Measurements from ENCODE around the gene PCSK1N.
A peak's percentile ranks its signal among the peaks of the same experiment; 100 is the strongest.
"Not testable (repeated sequence)": the region's sequence is repeated elsewhere in the genome, so short reads cannot be mapped to it uniquely, and the experiment has no call there.

The PCSK1N gene

DNA sequence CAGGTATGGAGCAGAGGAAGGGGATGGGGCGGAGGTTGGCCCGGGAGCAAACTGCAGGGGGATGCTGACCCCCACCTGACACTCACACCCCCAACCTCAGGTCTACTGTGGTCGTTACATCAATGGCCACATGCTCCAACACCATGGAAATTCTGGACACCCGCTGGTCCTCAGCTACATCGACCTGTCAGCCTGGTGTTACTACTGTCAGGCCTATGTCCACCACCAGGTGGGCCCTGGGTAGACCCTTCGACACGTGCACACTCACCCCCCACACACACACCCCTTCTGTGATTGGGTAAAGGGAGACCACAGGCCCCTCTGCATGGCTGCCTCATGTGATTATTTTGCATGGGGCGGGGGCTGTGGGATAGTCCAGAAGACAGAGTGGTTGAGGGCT, 11.3 kb downstream of the PCSK1N start:
- no peak for DNase-seq (ENCODE audit: low read depth in 1 of 2, low spot score in 1 of 2)

DNA sequence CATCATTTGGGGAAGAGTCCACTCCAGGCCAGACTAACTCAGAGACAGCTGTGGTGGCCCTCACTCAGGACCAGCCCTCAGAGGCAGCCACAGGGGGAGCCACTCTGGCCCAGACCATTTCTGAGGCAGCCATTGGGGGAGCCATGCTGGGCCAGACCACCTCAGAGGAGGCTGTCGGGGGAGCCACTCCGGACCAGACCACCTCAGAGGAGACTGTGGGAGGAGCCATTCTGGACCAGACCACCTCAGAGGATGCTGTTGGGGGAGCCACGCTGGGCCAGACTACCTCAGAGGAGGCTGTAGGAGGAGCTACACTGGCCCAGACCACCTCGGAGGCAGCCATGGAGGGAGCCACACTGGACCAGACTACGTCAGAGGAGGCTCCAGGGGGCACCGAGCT, 12.4 kb downstream of the PCSK1N start:
- DNase-seq (ENCODE audit: low read depth in 1 of 2, low spot score in 1 of 2): no peak

DNA sequence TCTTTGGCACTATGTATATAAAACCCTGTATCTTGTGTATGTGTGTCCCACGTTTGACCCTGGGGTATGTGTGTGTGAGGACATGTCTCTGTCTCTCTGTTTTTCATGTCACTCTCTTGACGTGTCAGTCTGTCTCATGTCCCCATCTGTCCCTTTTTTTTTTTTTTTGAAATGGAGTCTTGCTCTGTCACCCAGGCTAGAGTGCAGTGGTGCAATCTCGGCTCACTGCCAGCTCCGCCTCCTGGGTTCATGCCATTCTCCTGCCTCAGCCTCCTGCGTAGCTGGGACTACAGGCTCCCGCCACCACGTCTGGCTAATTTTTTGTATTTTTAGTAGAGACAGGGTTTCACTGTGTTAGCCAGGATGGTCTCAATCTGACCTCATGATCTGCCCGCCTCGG, 16.0 kb downstream of the PCSK1N start:
- DNase-seq (ENCODE audit: low read depth in 1 of 2, low spot score in 1 of 2): not testable (repeated sequence)

DNA sequence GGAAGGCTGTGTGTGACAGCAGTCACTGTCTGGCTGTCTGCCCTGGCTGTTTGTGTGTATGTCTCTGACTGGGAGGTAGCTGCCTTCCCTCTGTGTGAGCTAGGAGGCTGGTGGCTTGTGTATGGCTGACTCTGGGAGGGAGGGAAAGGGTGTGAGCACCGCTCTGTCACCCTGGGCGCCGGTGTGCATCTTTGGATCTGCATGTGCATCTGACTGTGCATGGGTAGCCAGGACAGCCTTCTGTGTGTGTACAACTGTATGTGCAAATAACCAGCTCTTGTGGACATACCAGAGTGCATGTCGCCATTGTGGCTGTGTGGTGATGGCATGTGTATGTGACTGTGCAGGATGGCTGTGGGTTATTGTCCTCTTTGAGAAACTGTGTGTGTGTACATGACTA, 16.5 kb downstream of the PCSK1N start:
- DNase-seq (ENCODE audit: low read depth in 1 of 2, low spot score in 1 of 2): no peak

DNA sequence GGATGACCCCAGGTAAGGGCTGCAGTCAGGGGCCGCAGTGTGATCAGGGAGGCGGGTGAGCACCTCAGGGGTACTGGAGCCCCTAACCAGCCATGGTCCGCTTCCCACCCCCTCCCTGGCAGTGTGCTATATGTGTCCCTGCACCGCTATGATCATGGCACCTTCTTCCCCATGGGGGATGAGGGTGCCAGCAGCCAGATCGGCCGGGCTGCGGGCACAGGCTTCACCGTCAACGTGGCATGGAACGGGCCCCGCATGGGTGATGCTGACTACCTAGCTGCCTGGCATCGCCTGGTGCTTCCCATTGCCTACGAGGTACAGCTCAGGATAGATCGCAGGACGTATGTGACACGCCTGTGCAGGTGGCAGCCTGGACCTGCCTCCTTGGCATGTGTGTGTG, 17.3 kb downstream of the PCSK1N start:
- no peak for DNase-seq (ENCODE audit: low read depth in 1 of 2, low spot score in 1 of 2)

DNA sequence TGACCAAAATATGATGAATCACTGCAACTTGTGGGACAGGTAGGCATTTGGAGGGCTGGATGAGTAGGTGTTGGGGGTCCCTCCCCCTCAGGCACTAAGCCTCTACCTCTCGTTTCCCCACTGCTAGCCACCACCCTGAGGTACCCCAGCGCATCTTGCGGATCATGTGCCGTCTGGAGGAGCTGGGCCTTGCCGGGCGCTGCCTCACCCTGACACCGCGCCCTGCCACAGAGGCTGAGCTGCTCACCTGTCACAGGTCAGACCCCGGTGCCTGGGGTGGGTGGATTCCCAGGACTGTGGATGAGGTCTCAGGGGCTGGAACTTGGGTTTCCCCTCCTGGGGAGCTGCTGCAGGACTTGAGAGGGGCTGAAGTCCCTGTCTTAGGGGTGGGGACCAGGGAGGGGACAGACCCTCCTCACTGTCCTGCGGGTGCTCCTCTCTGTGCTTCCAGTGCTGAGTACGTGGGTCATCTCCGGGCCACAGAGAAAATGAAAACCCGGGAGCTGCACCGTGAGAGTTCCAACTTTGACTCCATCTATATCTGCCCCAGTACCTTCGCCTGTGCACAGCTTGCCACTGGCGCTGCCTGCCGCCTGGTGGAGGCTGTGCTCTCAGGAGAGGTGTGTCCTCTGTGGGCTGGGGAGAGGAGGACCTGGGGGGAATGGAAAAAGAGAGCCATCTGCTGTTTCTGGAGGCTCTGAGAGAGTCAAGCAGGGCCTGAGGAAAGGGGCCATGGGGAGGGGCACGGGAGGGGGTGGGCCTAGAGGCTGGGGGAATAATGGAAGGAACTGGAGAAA, 19.2 kb downstream of the PCSK1N start:
- no peak for DNase-seq (ENCODE audit: low read depth in 1 of 2, low spot score in 1 of 2)

DNA sequence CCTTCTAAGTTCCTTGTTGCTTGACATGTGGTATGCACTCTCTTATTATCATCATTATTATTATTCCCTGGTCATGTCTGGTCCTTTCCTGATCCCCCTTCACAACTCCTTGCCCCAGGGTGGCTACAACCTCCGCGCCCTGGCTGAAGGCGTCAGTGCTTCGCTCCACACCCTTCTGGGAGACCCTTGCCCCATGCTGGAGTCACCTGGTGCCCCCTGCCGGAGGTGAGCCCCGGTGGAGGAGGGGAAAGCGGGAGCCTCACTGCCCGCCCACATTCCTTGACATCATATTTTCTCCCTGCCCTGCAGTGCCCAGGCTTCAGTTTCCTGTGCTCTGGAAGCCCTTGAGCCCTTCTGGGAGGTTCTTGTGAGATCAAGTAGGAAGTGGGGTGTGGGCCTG, 20.1 kb downstream of the PCSK1N start:
- no peak for DNase-seq (ENCODE audit: low read depth in 1 of 2, low spot score in 1 of 2)

DNA sequence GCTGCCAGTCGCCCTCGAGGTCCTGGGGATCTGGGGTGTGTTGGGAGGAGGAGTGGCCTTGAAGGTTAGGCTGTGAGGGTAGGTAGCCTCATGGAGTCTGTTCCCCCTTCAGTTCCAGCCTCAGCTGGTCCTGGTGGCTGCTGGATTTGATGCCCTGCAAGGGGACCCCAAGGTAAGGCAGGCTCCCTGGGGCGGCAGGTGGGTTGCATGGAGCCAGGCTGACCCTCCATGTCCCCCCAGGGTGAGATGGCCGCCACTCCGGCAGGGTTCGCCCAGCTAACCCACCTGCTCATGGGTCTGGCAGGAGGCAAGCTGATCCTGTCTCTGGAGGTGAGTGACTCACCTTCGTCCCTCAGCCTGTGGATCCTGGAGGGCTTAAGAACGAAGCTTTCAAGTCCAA, 20.7 kb downstream of the PCSK1N start:
- no peak for DNase-seq (ENCODE audit: low read depth in 1 of 2, low spot score in 1 of 2)

DNA sequence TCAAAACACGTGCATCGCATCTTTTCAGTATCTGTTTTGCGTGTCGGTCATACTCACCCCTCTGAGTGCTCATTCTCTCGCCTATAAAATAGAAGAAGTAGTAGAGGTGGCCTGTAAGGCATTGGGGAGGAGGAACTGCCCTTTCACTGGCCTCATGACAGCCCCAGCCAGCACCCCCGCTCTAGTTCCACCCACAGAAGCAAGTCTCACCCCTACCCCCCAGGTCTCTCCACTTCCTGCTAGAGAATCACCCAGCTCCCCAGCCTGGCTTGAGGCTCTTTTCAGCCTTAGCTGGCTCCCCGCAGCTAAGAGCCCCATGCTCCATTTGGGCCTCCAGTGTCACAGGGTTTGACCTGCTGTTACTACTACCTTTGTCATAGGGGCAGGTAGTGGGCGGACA, 21.8 kb downstream of the PCSK1N start:
- no peak for DNase-seq (ENCODE audit: low read depth in 1 of 2, low spot score in 1 of 2)

DNA sequence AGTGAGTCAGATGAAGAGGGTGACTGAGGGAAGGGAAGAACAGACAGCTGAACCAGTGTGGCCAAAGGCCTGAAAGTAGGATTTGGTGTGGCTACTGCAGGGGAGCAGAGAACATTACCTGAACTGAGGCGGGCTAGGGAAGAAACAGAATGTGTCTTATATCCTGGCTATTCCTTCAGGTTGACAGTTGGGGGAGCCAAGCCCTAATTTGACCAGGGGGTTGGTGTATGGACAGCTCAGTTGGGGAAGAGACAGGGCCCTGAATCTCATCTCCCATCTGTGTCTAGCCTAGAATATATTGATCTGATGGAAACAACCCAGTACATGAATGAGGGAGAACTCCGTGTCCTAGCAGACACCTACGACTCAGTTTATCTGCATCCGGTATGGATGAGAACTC, 29.3 kb downstream of the PCSK1N start:
- no peak for DNase-seq (ENCODE audit: low read depth in 1 of 2, low spot score in 1 of 2)

DNA sequence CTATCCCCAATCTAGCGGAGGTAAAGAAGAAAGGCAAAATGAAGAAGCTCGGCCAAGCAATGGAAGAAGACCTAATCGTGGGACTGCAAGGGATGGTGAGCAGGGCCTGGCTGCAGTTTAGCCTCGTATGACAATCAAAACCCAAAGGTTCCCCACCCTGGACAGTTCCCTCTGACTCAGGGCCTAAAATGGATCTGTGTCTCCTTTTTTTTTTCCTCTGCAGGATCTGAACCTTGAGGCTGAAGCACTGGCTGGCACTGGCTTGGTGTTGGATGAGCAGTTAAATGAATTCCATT, 32.6 kb downstream of the PCSK1N start:
- no peak for DNase-seq (ENCODE audit: low read depth in 1 of 2, low spot score in 1 of 2)

DNA sequence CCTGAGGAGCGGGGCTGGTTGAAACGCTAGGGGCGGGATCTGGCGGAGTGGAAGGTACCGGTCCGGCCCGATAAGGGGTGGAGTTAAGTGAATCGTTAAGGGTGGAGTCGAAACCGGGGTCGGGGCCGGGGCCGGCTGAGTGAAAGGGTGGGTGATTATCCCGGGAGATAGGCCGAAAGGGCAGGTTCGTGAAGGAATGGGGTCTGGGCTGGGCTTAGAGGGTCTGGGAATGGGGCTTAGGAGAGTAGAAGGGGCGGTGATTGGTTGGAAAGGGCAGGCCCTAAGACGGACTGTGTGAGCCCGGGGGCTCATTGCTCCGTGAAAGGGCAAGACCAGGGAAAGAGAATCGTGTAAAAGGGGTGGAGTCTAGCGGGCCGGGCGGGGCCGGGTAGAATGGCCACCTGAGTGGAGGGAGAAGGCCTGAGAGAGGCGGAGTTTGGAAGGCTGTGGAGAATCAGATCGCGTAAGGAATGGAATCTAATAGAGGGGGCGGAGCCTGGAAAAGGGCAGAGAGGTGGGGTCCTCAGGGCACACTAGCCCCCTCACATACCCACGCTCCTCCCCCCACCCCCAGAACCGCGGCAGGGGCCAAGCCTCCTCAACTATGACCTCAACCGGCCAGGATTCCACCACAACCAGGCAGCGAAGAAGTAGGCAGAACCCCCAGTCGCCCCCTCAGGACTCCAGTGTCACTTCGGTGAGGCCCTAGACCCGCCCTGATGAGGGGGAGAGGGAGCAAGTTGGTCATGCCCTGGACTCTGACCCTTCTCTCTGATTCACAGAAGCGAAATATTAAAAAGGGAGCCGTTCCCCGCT, 33.1 kb downstream of the PCSK1N start:
- DNase-seq (ENCODE audit: low read depth in 1 of 2, low spot score in 1 of 2): peak in 1 of 2 donors; percentile 43

DNA sequence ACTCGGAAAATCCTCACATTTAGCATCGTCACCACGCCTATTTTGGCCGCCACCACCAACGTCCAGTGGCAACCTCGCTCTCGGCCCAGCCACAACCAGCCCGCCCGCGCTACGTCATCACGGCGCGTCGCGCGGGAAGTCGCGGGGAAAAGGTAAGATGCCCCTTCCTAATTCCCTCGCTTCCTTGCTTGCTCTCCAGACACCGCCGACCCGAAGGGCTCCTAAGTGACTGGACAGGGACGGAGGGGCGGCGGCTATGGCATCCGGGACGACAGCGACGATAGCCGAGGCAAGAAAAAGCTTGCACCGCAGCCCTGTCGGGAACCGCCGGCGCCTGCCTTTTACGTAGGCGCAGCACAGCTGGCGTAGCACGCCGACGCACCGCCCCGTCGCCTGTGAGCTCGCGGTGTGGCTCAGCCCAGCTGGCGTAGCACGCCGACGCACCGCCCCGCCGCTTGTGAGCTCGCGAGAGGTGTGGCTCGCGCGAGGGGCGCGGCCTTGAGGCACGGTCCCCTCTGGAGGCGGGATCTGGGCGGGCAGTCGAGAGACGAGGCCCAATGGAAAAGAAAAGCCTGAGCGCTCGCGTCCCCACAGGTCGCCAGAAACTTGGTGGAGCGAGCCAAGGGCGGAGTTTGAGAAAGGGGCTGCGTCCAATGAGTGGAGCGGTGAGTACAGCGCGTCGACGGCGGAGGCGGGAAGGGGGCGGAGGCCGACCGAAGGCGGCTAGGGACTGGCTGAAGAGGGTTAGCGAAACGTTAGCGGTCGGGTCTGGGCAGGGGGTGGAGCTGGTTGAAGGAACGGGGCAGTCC, 33.9 kb downstream of the PCSK1N start, which contains the start of gene HDAC6:
Gene HDAC6, plus strand, starts transcription at position 788 of the 809 bp plus-strand sequence. CDS start 626 bp downstream, outside the sequence.
- DNase-seq (ENCODE audit: low read depth in 1 of 2, low spot score in 1 of 2): peak; percentile 71 to 89

DNA sequence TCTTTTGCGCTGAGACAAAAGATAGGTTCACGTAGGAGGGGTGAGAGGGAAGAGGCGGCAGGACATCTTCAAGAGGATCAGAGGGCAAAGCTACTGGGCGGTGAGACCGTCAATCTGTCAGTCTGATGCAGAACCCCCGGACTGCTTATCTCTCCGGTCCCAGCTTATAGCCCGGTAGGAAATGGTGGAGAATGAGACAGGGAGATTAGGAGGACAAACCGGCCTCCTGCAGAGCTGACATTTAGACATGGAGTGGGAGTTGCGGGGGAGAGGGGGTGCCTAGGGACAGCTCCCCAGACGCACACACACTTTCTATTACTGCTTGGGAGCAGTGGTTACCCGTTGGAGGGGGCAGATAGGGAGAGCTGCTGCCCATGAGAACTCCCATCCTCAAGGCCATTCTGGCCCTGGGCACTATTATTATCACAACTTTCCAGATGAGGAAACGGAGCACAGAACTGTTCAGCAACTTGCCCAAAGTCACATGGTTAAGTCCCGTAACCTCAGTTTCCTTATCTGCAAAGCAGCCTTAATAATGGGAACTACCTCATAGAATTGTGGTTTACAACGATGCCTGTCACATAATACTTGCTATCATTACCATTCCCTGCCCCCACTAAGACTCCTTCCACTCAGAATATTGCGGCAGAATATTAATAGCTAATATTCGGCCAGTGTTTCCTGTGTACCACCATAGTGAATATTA, 34.7 kb downstream of the PCSK1N start:
- no peak for DNase-seq (ENCODE audit: low read depth in 1 of 2, low spot score in 1 of 2)

DNA sequence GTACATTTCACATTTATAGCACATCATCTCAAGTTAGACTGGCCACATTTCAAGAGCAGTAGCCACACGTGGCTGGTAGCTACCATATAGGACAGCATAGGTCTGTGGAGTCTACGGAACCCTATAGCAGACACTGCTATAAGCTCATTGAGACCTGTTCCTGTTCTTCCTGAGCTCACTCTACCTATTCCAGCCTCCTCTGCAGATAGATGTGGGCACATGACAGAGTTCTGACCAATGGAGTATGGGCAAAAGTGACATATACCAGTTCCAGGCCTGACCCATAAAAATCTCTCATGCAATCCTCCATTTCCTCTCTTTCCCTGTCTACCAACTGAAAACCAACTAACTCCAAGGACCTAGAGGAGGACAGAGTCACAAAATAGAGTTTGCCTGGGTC, 37.1 kb downstream of the PCSK1N start:
- DNase-seq (ENCODE audit: low read depth in 1 of 2, low spot score in 1 of 2): no peak

DNA sequence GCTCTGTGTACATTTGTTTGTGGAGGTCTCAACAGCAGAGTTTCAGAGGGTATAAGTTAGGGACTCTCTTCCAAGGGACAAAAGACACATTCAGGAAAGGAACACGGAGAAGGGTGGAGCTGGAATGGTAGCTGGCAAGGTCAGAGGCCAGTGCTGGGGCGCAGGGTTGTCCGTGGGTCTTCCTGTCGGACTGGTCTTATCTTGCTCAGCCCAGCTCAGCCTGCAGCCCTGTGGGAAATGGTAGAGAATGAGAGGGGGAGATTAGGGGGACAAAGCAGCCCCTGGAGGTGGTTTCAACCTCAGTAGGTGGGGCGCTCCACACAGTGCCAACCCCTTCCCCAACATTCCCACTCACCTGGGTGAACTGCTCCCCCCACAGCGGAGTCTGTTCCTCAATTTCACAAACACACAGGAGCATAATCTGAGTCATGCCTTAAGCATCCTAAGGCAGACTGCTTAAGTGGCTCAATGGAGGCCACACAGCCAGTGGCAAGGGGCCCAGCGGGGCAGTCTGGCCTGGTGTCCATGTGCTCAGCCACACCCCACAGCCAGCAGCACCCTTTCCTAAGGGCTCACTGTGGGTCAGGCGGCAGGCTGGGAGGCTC, 40.4 kb downstream of the PCSK1N start:
- DNase-seq (ENCODE audit: low read depth in 1 of 2, low spot score in 1 of 2): no peak

DNA sequence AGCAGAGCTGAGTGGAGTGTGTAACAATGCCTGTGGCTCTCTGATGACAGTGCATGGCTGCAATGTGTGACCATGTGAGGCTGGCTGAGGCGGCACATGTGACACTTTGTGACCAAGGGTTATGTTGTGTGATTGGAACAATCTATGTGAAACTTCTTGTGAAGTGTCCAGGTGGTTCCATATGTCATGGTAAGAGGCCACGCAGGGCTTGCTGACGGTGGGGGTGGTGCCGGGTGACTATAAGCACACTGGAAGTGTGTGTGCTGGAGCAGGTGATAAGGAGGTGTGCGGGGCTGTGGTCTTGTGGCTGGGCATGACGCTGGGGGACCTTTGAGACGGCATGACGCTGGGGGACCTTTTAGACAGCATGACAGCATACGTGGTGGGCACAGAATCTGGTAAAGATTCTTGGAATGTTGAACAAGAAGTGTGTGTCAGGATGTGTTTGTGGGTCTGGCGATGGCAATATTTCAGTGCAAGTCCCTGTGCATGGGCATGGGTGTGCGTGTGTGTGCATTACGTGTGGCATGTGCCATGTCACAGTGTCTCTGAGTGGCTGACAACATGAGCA, 41.0 kb downstream of the PCSK1N start:
- no peak for DNase-seq (ENCODE audit: low read depth in 1 of 2, low spot score in 1 of 2)

DNA sequence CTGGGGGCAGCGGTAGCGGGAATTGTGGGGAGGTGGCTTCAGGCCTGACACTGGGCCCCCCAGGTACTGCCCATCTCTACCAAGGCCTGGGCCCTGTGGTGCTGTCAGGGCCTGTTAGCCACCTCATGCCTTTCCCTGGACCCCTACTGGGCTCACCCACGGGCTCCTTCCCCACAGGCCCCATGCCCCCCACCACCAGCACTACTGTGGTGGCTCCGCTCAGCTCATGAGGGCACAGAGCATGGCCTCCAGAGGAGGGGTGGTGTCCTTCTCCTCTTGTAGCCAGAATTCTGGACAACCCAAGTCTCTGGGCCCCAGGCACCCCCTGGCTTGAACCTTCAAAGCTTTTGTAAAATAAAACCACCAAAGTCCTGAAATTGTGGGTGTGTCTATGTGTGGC, 41.5 kb downstream of the PCSK1N start:
- no peak for DNase-seq (ENCODE audit: low read depth in 1 of 2, low spot score in 1 of 2)

DNA sequence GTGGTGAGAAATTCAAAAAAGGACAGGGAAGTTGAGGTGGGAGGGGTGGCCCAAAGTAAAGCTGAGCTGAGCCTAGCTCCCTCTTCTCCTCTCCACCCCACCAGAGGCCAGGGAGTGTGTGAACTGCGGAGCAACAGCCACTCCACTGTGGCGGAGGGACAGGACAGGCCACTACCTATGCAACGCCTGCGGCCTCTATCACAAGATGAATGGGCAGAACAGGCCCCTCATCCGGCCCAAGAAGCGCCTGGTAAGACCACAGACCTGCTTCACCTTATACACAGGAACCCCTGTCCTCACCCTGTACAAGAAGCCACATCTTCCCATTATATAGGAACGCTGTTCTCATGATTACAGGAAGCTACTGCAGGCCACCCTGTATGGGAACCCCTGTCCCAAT, 43.2 kb downstream of the PCSK1N start:
- DNase-seq (ENCODE audit: low read depth in 1 of 2, low spot score in 1 of 2): no peak

DNA sequence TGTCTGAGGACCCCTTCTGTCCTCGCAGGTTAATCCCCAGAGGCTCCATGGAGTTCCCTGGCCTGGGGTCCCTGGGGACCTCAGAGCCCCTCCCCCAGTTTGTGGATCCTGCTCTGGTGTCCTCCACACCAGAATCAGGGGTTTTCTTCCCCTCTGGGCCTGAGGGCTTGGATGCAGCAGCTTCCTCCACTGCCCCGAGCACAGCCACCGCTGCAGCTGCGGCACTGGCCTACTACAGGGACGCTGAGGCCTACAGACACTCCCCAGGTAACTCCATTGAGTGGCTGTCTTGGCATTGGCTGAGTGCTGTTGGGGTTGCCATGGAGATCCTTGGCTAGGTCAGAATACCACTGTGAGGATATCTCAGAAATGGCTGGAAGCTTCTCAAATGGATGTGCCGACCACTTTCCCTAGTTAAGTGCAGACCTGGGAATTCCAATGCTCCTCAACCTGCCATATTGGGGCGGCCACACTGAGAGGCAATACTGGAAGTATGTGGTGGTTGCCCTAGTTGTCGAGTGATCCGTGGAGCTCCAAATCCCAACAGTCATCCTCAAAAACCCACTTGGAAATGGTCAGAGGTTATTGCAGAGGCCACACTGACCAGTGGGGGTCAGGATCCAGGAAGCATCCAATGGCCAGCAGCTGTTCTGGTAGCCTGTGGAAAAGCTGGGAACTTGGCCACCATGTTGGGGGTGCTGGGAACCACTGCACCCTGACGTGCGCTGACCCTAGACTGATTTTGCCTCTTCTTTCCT, 44.2 kb downstream of the PCSK1N start:
- no peak for DNase-seq (ENCODE audit: low read depth in 1 of 2, low spot score in 1 of 2)

All from activated CD4-positive, alpha-beta T cell treated with anti-CD3 and anti-CD28 coated beads, Interleukin-2, amount 50 U/mL, for 24 hours (primary cell).